HG02840 (cell line): Measurements from ENCODE around the gene IFT20.
"Not testable (repeated sequence)": the region's sequence is repeated elsewhere in the genome, so short reads cannot be mapped to it uniquely, and the experiment has no call there.

Experiments
- ATAC-seq: cut with Tn5 transposase; IDR thresholded peaks from one replicate; pipeline ENCODE4 v1.9.1; 2021; ENCODE audit warnings: mild to moderate bottlenecking, moderate library complexity, moderate number of reproducible peaks; ENCODE audit not compliant: unreplicated experiment, low FRiP score

Gene IFT20

GRCh38 chr17:28317099-28317965 is 17.9 kb downstream of the IFT20 start:
- no peak for ATAC-seq

- no peak for ATAC-seq
These were observed 19.2 kb downstream of the IFT20 start for GRCh38 chr17:28315846-28316705.

GRCh38 chr17:28313841-28314240 is 21.4 kb downstream of the IFT20 start:
- no peak for ATAC-seq

- ATAC-seq = no peak
These were observed 28.3 kb downstream of the IFT20 start for GRCh38 chr17:28306954-28307401.

- no peak for ATAC-seq
These were observed 36.8 kb downstream of the IFT20 start for GRCh38 chr17:28298449-28298848.

- ATAC-seq = no peak
These were observed 39.3 kb downstream of the IFT20 start for GRCh38 chr17:28295677-28296578.

- no peak for ATAC-seq
These were observed 41.3 kb downstream of the IFT20 start for GRCh38 chr17:28293994-28294393.

- ATAC-seq = not testable (repeated sequence)
These were observed 42.4 kb downstream of the IFT20 start for GRCh38 chr17:28292878-28293277.

- ATAC-seq = no peak
These were observed 43.4 kb downstream of the IFT20 start for GRCh38 chr17:28291780-28292330.

- no peak for ATAC-seq
These were observed 44.6 kb downstream of the IFT20 start for GRCh38 chr17:28290703-28291102.

- ATAC-seq = no peak
These were observed 49.3 kb downstream of the IFT20 start for GRCh38 chr17:28285965-28286364.

GRCh38 chr17:28282596-28282995 is 52.7 kb downstream of the IFT20 start:
- ATAC-seq = no peak

GRCh38 chr17:28280826-28281225 is 54.4 kb downstream of the IFT20 start:
- no peak for ATAC-seq

- no peak for ATAC-seq
These were observed 55.9 kb downstream of the IFT20 start for GRCh38 chr17:28279411-28279810.
